ENCODE results near the gene TSPAN31. TPM values are rescaled to one million over a fixed set of nuclear protein-coding genes. Genes with fewer than 3 reads are reported as not detected.

Gene TSPAN31
- total RNA-seq, 1 donor from 2014 or later: 41.0 TPM

GRCh38 chr12:57793920-57794319, 49.1 kb downstream of the TSPAN31 start:
- no peak for DNase-seq

GRCh38 chr12:57795354-57795753, 50.5 kb downstream of the TSPAN31 start:
- no peak for DNase-seq

GRCh38 chr12:57796996-57797395, 52.2 kb downstream of the TSPAN31 start:
- no peak for DNase-seq

- DNase-seq: no peak
Measured at GRCh38 chr12:57797933-57798332, 53.1 kb downstream of the TSPAN31 start.

Other genes starting within 250 kb of the TSPAN31 start
- gene DDIT3, start 224.5 kb upstream of the TSPAN31 start, total RNA-seq: 5.3 TPM
- gene MBD6, start 222.2 kb upstream of the TSPAN31 start, total RNA-seq: 2.0 TPM
- 103 TPM for gene DCTN2, start 197.8 kb upstream of the TSPAN31 start, total RNA-seq
- gene KIF5A, start 195.0 kb upstream of the TSPAN31 start, total RNA-seq: 50.2 TPM
- gene PIP4K2C, start 153.8 kb upstream of the TSPAN31 start, total RNA-seq: 13.6 TPM
- gene DTX3, start 140.2 kb upstream of the TSPAN31 start, total RNA-seq: 44.5 TPM
- 49.4 TPM for gene ARHGEF25, start 133.6 kb upstream of the TSPAN31 start, total RNA-seq
- gene B4GALNT1, start 111.8 kb upstream of the TSPAN31 start, total RNA-seq: 45.2 TPM
- 90.0 TPM for gene OS9, start 50.9 kb upstream of the TSPAN31 start, total RNA-seq
- 25.6 TPM for gene AGAP2, start 6.3 kb upstream of the TSPAN31 start, total RNA-seq
- 59.0 TPM for gene CDK4, start 7.3 kb downstream of the TSPAN31 start, total RNA-seq
- 15.9 TPM for gene MARCHF9, start 10.1 kb downstream of the TSPAN31 start, total RNA-seq
- gene CYP27B1, start 22.0 kb downstream of the TSPAN31 start, total RNA-seq: not detected
- gene METTL1, start 27.1 kb downstream of the TSPAN31 start, total RNA-seq: 0.94 TPM
- 2.2 TPM for gene EEF1AKMT3, start 27.6 kb downstream of the TSPAN31 start, total RNA-seq
- 27.3 TPM for gene TSFM, start 37.7 kb downstream of the TSPAN31 start, total RNA-seq
- 0.78 TPM for gene AVIL, start 73.7 kb downstream of the TSPAN31 start, total RNA-seq
- gene CTDSP2, start 101.7 kb downstream of the TSPAN31 start, total RNA-seq: 32.4 TPM
- 7.5 TPM for gene ATP23, start 196.5 kb downstream of the TSPAN31 start, total RNA-seq

All from occipital lobe (tissue), 2 donors.